ENCODE results near the gene HPX.
A peak's percentile ranks its signal among the peaks of the same experiment; 100 is the strongest.

HPX gene

GRCh38 chr11:6458352-6459098 lies 17.7 kb upstream of the HPX start:
- no peak for DNase-seq

- no peak for DNase-seq
Observed at GRCh38 chr11:6457581-6458320, 17.0 kb upstream of the HPX start.

GRCh38 chr11:6456361-6457073 lies 15.7 kb upstream of the HPX start:
- DNase-seq: no peak

GRCh38 chr11:6455070-6455469 lies 14.3 kb upstream of the HPX start:
- no peak for DNase-seq

- no peak for DNase-seq
Observed at GRCh38 chr11:6453152-6453551, 12.4 kb upstream of the HPX start.

GRCh38 chr11:6452219-6452618 lies 11.4 kb upstream of the HPX start:
- DNase-seq: no peak

GRCh38 chr11:6448574-6448973 lies 7.8 kb upstream of the HPX start:
- no peak for DNase-seq

- peak; percentile 43 to 55 for DNase-seq
Observed at GRCh38 chr11:6443269-6444003, 2.6 kb upstream of the HPX start.

- DNase-seq: no peak
Observed at GRCh38 chr11:6442441-6442840, 1.7 kb upstream of the HPX start.

- DNase-seq: peak; percentile 22 to 44
Observed at GRCh38 chr11:6438979-6439571, 1.7 kb downstream of the HPX start.

GRCh38 chr11:6437993-6438392 lies 2.8 kb downstream of the HPX start:
- DNase-seq: no peak

- no peak for DNase-seq
Observed at GRCh38 chr11:6437423-6437822, 3.4 kb downstream of the HPX start.

GRCh38 chr11:6433998-6434660 lies 6.7 kb downstream of the HPX start:
- no peak for DNase-seq

GRCh38 chr11:6431861-6432260 lies 8.9 kb downstream of the HPX start:
- DNase-seq: no peak

- DNase-seq: no peak
Observed at GRCh38 chr11:6427516-6427915, 13.3 kb downstream of the HPX start.

GRCh38 chr11:6420677-6421076 lies 20.1 kb downstream of the HPX start:
- DNase-seq: no peak

GRCh38 chr11:6419009-6419631 lies 21.7 kb downstream of the HPX start, which contains the start of gene APBB1:
TSS of gene APBB1 (minus strand) at chr11:6419094. CDS start at chr11:6411347, 7,747 bp downstream.
- DNase-seq: peak; percentile 71 to 73

- no peak for DNase-seq
Observed at GRCh38 chr11:6418557-6419008, 22.2 kb downstream of the HPX start.

- no peak for DNase-seq
Observed at GRCh38 chr11:6417907-6418556, 22.8 kb downstream of the HPX start.

GRCh38 chr11:6415797-6416196 lies 25.0 kb downstream of the HPX start:
- DNase-seq: no peak

- DNase-seq: no peak
Observed at GRCh38 chr11:6414874-6415328, 25.9 kb downstream of the HPX start.

All from activated CD4-positive, alpha-beta T cell treated with anti-CD3 and anti-CD28 coated beads for 4 hours (primary cell).